Measurements from ENCODE around the gene LPIN1. TPM values are rescaled to one million over a fixed set of nuclear protein-coding genes. Genes with fewer than 3 reads are reported as not detected.
"Not testable (repeated sequence)": the region's sequence is repeated elsewhere in the genome, so short reads cannot be mapped to it uniquely, and the experiment has no call there.

LPIN1 gene
- total RNA-seq, 1 donor from 2014 or later, result 62.4 TPM

DNA sequence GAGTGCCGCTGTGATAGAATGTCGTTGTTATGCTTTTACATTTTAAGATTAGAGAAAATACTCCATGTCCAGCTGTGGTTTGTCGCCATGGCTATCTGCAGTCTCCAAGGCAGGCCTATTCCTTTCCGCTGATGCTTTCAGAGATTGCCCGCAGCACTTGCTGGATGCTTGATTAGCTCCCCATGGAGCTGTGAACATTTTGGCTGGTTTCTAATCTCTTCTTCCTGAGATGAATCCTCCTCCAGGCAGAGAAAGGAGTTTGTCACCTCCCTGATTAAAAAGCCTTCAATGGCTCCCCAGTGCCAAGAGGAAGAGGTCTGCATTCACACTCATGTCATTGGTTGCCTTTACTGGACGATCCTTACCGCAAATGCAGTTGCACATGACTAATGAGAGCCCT lies 32.6 kb upstream of the LPIN1 start:
- no peak for ATAC-seq (ENCODE audit: poor library complexity)
- DNase-seq, result no peak
- intact Hi-C loops (cut with DNase I), result no loop called here

GRCh38 chr2:11715987-11716652 lies 30.3 kb upstream of the LPIN1 start:
- ATAC-seq (ENCODE audit: poor library complexity), result no peak
- DNase-seq, result no peak
- intact Hi-C loops (cut with DNase I), result no loop called here

DNA sequence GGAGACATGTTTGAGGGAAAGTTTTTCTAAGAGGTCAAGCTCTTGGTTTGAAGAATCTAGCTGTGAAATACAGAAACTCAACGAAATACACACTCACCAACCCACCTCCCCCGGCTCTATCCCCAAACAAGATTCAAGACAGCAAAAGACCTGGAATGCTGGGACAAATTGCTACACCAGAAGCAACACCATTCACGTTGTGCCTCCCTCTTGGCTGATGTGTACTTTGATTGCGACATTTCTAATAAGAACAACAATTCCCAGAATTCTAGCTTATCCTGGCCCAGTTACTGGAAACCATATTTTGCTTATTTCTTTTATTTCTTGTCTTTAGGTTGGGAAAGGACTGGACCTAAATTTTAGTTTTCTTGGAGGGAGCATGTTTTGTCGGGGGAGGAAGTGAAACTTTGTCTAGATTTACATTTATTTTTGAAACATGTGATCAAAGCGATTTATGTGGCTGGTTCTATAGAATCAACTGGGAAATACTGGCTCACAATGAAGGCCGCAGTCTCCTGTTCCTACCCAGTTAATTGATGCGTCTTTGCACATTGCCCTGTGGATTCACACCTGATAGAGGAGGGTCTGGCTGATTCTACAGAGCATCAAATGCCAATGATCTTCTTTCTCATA lies 29.6 kb upstream of the LPIN1 start:
- intact Hi-C loops (cut with DNase I), result no loop called here
- DNase-seq (no peak), ATAC-seq (ENCODE audit: poor library complexity) (peak; percentile 57)

DNA sequence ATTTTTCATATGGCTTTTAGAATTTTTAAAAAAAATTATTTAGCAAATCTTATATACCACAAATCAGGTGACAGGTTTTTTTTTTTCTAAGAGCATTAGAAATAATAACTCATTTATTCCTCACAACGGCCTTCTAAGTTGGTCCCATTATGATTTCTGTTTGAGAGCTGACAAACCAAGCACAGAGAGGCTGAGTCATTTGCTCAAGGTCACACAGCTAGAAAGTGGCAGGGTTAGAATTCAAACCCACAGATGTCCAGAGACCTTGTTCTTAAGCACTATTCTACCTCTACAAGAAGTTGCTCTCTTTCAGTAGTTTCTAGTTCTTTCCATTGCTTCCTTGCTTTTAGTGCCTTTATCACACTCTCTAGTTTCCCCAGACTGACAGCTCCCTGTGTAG lies 28.8 kb upstream of the LPIN1 start:
- intact Hi-C loops (cut with DNase I), result no loop called here

DNA sequence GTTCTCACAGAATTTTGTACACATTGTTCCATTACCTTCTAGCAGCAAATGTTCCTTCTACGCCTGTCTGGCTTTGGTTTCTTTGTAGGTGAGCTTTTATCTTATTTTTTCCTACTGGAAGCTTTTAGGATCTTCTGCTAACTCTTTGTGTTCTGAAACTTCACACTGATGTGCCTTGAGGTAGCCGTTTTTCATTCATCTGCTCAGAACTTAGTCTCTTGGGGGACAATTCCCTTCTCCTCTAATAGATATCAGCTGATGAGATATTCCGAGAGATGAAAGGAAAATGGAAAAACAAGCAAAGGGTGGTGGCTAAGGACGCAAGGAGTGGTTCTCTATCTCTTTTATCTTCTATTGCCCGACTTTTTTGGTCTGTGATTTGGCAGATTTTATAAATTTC lies 27.8 kb upstream of the LPIN1 start:
- intact Hi-C loops (cut with DNase I), result no loop called here
- no peak for DNase-seq
- no peak for ATAC-seq (ENCODE audit: poor library complexity)

More for the DNA sequence above, 28.8 kb upstream of the LPIN1 start:
- DNase-seq, result no peak
- no peak for ATAC-seq (ENCODE audit: poor library complexity)

- DNase-seq, result no peak
- intact Hi-C loops (cut with DNase I), result no loop called here
- ATAC-seq (ENCODE audit: poor library complexity), result no peak
These were observed 27.0 kb upstream of the LPIN1 start for GRCh38 chr2:11719230-11719977.

- intact Hi-C loops (cut with DNase I), result no loop called here
- peak; percentile 14 for ATAC-seq (ENCODE audit: poor library complexity)
- no peak for DNase-seq
These were observed 25.7 kb upstream of the LPIN1 start for GRCh38 chr2:11720752-11721151.

- DNase-seq, result no peak
These were observed 24.0 kb upstream of the LPIN1 start for GRCh38 chr2:11722292-11723060.

GRCh38 chr2:11723061-11723371 lies 23.4 kb upstream of the LPIN1 start:
- DNase-seq, result no peak

More at GRCh38 chr2:11722292-11723060, 24.0 kb upstream of the LPIN1 start:
- no peak for ATAC-seq (ENCODE audit: poor library complexity)
- intact Hi-C loops (cut with DNase I), result no loop called here

DNA sequence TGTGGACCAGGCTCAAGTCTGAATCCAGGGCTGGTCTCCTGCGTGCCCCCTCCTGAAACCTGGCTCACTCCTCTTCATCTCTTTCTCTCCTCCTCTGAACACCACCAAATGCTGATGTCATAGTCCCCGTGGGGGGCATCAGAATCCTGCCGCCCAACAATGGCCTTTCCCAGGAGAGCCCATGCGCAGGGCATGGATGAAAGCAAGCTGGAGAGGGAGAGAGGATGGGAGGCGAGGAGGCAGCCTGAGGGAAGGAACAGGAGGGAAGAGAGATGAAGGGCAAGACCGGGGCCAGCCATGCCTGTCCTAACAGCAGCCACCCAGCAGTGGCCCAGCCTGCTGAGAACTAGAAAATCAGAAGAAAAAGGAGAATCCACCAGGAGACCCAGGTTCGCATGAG lies 22.3 kb upstream of the LPIN1 start:
- ATAC-seq (ENCODE audit: poor library complexity), result no peak
- intact Hi-C loops (cut with DNase I), result no loop called here
- no peak for DNase-seq

More at GRCh38 chr2:11723061-11723371, 23.4 kb upstream of the LPIN1 start:
- intact Hi-C loops (cut with DNase I), result no loop called here
- ATAC-seq (ENCODE audit: poor library complexity), result no peak

DNA sequence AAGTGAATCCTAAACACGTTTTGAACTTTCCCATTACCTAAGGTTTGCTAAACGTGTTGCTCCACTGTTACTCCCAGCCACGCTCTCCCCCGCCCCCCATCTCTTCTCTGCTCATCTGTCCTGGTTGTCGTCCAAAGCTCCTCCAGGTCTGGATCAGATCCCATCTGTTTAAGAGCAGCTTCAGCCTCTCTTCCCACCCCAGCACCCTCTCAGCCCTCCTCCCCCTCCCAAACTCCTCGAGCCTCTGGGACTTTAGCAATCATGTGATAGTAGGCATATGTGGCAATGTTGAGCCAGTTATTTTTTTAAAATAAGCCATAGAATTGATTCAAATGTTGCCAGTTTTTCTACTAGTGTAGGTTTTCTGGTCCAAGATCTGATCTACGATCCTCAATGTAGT lies 20.0 kb upstream of the LPIN1 start:
- intact Hi-C loops (cut with DNase I), result no loop called here
- DNase-seq, result no peak
- no peak for ATAC-seq (ENCODE audit: poor library complexity)

GRCh38 chr2:11729362-11730212 lies 16.8 kb upstream of the LPIN1 start:
- intact Hi-C loops (cut with DNase I), result no loop called here
- ATAC-seq (ENCODE audit: poor library complexity), result no peak

DNA sequence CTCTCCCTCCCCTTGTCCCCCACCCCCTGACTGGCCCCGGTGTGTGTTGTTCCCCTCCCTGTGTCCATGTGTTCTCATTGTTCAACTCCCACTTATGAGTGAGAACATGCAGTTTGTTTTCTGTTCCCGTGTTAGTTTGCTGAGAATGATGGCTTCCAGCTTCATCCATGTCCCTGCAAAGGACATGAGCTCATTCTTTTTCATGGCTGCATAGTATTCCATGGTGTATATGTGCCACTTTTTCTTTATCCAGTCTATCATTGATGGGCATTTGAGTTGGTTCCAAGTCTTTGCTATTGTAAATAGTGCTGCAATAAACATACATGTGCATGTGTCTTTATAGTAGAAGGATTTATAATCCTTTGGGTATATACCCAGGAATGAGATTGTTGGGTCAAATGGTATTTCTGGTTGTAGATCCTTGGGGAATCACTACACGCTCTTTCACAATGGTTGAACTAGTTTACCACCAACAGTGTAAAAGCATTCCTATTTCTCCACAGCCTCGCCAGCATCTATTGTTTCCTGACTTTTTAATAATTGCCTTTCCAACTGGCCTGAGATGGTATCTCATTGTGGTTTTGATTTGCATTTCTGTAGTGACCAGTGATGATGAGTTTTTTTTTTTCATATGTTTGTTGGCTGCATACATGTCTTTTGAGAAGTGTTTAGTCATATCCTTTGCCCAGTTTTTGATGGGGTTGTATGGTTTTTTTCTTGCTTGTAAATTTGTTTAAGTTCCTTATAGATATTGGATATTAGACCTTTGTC lies 15.0 kb upstream of the LPIN1 start:
- ATAC-seq (ENCODE audit: poor library complexity); DNase-seq; intact Hi-C loops (cut with DNase I): not testable (repeated sequence)

More at GRCh38 chr2:11729362-11730212, 16.8 kb upstream of the LPIN1 start:
- DNase-seq, result no peak

DNA sequence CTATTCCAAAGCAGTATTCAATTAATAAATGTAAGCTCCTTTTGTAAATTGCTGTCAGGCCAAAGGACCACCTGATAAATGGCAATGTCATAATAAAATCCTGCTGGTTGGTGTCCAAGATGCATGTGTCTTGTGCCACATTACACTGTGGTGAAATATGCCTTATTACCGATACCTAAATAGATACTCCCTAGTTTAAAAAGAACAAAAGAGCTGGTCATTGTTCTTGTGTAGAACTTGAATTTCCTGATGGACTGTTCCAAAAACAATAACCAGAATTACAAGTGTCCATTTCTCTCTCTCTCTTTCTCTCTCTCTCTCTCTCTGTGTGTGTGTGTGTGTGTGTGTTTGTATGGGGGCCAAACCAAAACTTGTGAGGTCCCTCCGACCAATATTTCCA lies 13.8 kb upstream of the LPIN1 start:
- intact Hi-C loops (cut with DNase I), result no loop called here
- DNase-seq, result no peak
- ATAC-seq (ENCODE audit: poor library complexity), result no peak

DNA sequence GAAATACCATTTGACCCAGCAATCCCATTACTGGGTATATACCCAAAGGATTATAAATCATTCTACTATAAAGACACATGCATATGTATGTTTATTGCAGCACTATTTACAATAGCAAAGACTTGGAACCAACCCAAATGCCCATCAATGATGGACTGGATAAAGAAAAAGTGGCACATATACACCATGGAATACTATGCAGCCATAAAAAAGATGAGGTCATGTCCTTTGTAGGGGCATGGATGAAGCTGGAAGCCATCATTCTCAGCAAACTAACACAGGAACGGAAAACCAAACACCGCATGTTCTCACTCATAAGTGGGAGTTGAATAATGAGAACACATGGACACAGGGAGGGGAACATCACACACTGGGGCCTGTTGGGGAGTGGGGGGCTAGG lies 8.6 kb upstream of the LPIN1 start:
- not testable (repeated sequence) for ATAC-seq (ENCODE audit: poor library complexity); DNase-seq
- intact Hi-C loops (cut with DNase I), result loop anchor here (2.0 kb wide), 1 partner anchor 41 kb away; no protein-coding TSS in a partner anchor

- intact Hi-C loops (cut with DNase I), result loop anchor here (2.0 kb wide), 1 partner anchor 40 kb away; no protein-coding TSS in a partner anchor
- peak; percentile 92 for ATAC-seq (ENCODE audit: poor library complexity)
- DNase-seq, result peak; percentile 84
These were observed 7.6 kb upstream of the LPIN1 start for GRCh38 chr2:11738589-11739436.

DNA sequence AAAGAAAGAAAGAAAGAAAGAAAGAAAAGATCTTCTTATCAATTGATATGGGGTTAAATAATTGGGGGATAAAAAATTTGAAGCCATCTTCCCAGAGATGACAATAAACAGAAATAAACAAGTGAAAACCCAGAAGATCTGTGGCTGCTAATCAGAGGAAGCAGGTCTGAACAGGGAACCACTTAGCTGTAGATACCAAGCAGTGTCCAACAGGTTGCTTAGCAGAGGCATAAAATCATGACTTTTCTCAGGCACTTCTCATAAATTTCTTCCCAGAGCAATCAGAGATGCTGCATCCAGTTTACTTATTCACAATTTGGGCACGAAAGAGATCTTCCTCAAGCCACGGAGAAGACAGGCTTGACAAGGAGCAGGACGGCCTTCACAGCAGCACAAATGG lies 5.7 kb upstream of the LPIN1 start:
- no peak for ATAC-seq (ENCODE audit: poor library complexity)
- intact Hi-C loops (cut with DNase I), result no loop called here
- DNase-seq, result no peak

All from Right ventricle myocardium superior (tissue), 1 donor.